ENCODE measurements around the gene PKHD1. TPM values are rescaled to one million over a fixed set of nuclear protein-coding genes. Genes with fewer than 3 reads are reported as not detected.

PKHD1 gene
- total RNA-seq, 1 donor from 2014 or later: not detected

DNA sequence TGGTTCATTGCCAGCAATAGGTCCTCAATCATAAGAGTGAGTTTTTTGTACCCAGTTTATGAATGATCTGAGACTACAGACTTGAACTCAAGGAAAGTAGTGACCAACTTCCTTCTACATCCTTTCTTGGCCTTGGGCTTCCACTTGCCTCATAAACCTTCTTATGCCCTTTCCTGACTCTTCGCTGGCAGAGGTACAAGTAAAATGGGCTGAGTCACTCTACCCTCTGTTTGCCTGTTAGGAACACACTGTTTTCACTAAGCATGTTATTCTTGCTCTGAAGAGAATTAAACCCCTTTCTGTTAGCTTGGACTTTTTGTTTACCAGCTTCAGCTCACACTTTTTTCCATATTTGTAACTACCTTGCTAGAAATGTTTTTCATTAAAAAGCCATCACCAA is 74.4 kb downstream of the PKHD1 start:
- no peaks in the 10 kb centered on the region for H3K36me3 Mint-ChIP-seq (ENCODE audit: low read depth)
- DNase-seq (ENCODE audit: low spot score): no peak
- H3K4me3 Mint-ChIP-seq (ENCODE audit: unreplicated experiment): no peak overlapping the region
- no peaks in the 10 kb centered on the region for H3K9me3 Mint-ChIP-seq (ENCODE audit: low read depth)
- H3K27me3 Mint-ChIP-seq (ENCODE audit: low read depth): peaks cover 7% of the 10 kb centered on the region
- H3K27ac Mint-ChIP-seq (ENCODE audit: unreplicated experiment): no peak overlapping the region
- H3K4me1 Mint-ChIP-seq (ENCODE audit: low read depth): no peaks in the 10 kb centered on the region
- TF ChIP-seq, protein P1, sequence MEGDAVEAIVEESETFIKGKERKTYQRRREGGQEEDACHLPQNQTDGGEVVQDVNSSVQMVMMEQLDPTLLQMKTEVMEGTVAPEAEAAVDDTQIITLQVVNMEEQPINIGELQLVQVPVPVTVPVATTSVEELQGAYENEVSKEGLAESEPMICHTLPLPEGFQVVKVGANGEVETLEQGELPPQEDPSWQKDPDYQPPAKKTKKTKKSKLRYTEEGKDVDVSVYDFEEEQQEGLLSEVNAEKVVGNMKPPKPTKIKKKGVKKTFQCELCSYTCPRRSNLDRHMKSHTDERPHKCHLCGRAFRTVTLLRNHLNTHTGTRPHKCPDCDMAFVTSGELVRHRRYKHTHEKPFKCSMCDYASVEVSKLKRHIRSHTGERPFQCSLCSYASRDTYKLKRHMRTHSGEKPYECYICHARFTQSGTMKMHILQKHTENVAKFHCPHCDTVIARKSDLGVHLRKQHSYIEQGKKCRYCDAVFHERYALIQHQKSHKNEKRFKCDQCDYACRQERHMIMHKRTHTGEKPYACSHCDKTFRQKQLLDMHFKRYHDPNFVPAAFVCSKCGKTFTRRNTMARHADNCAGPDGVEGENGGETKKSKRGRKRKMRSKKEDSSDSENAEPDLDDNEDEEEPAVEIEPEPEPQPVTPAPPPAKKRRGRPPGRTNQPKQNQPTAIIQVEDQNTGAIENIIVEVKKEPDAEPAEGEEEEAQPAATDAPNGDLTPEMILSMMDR (IDR thresholded peaks at IDR 0.05): no peak

DNA sequence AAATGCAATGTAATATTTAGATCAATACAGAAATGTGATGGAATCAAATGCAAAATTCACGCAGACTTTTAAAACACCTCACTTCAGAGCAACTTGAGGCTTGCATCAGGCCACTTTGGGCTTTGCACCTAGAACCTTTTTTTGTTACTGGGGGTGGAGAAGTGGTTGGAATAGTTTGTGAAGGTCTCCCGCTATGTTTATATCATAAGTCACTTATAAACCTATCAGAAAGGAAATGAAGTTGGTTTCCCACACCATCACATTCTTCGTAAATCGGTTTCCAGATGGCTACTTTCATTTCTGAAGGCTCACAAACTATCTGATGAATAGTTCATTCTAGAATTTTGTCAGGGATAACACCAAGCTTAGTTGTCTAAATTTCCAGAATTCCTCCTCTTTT is 74.8 kb downstream of the PKHD1 start:
- Mint-ChIP-seq H3K4me3 (ENCODE audit: unreplicated experiment) (no peak overlapping the region), H3K9me3 (ENCODE audit: low read depth) (no peaks in the 10 kb centered on the region), H3K27ac (ENCODE audit: unreplicated experiment) (no peak overlapping the region), H3K36me3 (ENCODE audit: low read depth) (no peaks in the 10 kb centered on the region), H3K4me1 (ENCODE audit: low read depth) (no peaks in the 10 kb centered on the region), H3K27me3 (ENCODE audit: low read depth) (peaks cover 7% of the 10 kb centered on the region)
- TF ChIP-seq, protein P1 (IDR thresholded peaks at IDR 0.05): no peak
- no peak for DNase-seq (ENCODE audit: low spot score)

DNA sequence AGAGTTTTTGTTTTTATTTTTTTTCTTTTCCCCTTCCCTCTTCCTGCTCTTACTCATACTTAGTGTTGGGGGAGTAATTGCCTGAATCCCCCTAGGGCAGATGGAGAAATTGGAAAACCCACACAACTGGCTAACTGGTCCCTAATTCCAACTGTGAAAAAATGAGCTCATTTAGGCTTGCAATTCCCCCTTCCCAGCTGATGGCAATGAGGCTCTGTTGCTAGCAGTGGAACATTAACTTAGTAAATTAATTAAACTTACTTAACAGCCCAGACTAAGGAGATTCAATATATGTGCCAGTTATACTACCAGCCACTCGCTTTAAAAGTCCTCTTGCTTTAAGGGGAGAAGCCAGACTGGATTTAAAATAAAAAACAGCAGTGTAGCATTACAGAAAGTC is 76.6 kb downstream of the PKHD1 start:
- Mint-ChIP-seq H3K4me1 (ENCODE audit: low read depth) (no peaks in the 10 kb centered on the region), H3K36me3 (ENCODE audit: low read depth) (no peaks in the 10 kb centered on the region), H3K27me3 (ENCODE audit: low read depth) (peaks cover 7% of the 10 kb centered on the region), H3K4me3 (ENCODE audit: unreplicated experiment) (no peak overlapping the region), H3K27ac (ENCODE audit: unreplicated experiment) (no peak overlapping the region), H3K9me3 (ENCODE audit: low read depth) (peaks cover 5% of the 10 kb centered on the region)
- no peak for DNase-seq (ENCODE audit: low spot score)
- TF ChIP-seq, protein P1 (IDR thresholded peaks at IDR 0.05): no peak

DNA sequence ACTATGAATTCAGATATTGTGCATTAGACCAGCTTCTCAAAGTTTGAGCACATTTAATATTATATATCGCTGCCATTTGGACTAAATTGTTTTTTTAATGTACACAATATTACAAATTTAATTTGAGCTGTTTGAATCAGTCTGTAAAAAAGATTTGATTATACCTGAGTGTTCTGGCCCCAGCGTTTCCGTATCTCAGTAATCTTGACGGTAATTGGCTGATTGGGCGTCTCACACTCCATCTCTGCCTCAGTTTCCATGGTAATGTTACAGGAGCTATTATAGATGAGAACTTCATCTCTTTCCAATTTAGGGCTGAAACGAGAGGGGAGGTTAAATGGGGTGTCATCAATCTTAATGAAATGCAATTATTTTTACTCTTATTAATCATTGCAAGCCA is 77.3 kb downstream of the PKHD1 start:
- Mint-ChIP-seq H3K9me3 (ENCODE audit: low read depth) (peaks cover 5% of the 10 kb centered on the region), H3K27ac (ENCODE audit: unreplicated experiment) (no peak overlapping the region), H3K4me3 (ENCODE audit: unreplicated experiment) (no peak overlapping the region), H3K4me1 (ENCODE audit: low read depth) (no peaks in the 10 kb centered on the region), H3K27me3 (ENCODE audit: low read depth) (peaks cover 7% of the 10 kb centered on the region), H3K36me3 (ENCODE audit: low read depth) (no peaks in the 10 kb centered on the region)
- TF ChIP-seq, protein P1 (IDR thresholded peaks at IDR 0.05): no peak
- no peak for DNase-seq (ENCODE audit: low spot score)

DNA sequence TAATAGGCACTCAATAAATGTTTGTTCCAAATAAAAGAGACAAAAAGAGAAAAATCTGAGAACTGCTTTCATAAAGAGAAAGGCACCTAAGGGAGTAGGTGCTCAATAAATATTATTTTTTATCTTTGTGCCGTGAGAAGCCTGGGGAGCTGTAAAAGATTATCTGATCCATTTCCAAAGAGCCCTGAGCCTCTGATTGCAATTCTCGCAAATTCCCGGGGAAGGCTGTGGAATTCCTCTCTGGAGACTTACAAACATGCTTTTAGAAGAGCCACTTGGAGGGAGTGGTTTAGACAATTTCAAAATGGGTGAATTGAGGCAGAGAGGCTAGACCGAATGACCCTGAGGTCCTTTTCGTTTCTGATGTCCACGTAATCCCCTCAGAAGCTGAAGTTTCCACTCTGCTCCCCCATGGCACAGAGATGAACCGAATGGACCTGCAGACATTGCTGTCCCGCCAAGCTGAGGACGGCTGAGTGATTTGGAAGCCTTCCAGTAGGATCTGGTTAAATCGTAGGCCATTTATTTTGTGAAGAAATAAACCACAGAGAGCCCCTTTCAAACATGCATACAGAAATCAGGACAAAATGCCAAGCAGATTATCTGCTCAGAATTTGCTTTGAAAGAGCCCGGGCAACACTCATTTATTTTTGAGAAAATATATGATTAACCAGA is 77.8 kb downstream of the PKHD1 start:
- TF ChIP-seq, protein P1 (IDR thresholded peaks at IDR 0.05): no peak
- H3K36me3 Mint-ChIP-seq (ENCODE audit: low read depth): no peaks in the 10 kb centered on the region
- no peaks in the 10 kb centered on the region for H3K4me1 Mint-ChIP-seq (ENCODE audit: low read depth)
- no peak for DNase-seq (ENCODE audit: low spot score)
- no peak overlapping the region for H3K4me3 Mint-ChIP-seq (ENCODE audit: unreplicated experiment)
- peaks cover 5% of the 10 kb centered on the region for H3K9me3 Mint-ChIP-seq (ENCODE audit: low read depth)
- no peak overlapping the region for H3K27ac Mint-ChIP-seq (ENCODE audit: unreplicated experiment)
- peaks cover 7% of the 10 kb centered on the region for H3K27me3 Mint-ChIP-seq (ENCODE audit: low read depth)
